GM18508 (cell line): ENCODE results near the gene PACS2.

Experiments
- ATAC-seq: cut with Tn5 transposase; IDR thresholded peaks from one replicate; pipeline ENCODE4 v1.9.1; 2021; ENCODE audit warnings: moderate number of reproducible peaks; ENCODE audit not compliant: insufficient read depth, unreplicated experiment

Gene PACS2

DNA sequence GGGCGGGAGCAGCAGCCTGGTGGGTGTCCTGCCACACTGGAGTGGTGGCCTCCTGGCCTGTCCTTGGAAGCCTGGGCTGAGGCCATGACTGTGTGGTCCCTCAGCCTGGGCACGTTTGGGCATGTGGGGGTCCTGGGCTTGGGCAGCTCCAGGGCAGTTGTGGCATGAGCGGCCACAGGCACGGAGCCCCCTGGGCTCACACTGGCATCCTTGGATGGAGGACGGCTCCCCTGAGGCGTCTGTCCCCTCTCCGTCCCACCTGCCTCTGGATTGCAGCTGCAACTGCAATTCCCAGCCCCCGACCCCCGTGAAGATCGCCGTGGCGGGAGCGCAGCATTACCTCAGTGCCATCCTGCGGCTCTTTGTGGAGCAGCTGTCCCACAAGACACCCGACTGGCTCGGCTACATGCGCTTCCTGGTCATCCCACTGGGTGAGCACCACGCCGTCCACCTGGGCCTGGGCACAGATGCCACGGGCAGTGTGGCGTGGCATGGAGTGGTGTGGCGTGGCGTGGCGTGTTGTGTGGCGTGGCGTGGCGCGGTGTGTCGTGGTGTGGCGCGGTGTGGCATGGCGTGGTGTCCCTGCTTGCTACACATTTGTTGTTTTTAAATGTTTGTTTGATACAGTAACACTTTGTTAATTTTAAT is 68.7 kb downstream of the PACS2 start:
- no peak for ATAC-seq

DNA sequence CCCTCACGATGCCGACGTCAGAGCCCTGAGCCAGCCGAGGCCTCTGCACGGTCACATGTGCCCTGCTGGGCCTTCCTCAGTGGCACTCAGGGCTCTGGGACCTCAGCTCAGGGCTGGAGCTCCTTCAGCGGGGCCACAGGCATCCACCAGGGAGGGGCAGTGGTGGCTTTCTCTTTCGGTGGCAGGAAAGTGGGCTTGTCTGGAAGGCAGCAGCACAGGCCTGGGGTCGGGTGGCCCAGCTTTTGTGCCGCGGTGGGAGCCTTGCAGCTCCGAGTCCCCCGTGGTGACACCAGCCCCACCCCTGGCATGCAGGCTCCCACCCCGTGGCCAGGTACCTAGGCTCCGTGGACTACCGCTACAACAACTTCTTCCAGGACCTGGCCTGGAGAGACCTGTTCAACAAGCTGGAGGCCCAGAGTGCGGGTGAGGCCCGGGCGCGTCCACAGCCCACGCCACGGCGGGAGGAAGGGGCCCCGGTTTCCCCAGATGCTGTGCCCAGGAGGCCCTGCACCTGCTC is 69.6 kb downstream of the PACS2 start:
- no peak for ATAC-seq

DNA sequence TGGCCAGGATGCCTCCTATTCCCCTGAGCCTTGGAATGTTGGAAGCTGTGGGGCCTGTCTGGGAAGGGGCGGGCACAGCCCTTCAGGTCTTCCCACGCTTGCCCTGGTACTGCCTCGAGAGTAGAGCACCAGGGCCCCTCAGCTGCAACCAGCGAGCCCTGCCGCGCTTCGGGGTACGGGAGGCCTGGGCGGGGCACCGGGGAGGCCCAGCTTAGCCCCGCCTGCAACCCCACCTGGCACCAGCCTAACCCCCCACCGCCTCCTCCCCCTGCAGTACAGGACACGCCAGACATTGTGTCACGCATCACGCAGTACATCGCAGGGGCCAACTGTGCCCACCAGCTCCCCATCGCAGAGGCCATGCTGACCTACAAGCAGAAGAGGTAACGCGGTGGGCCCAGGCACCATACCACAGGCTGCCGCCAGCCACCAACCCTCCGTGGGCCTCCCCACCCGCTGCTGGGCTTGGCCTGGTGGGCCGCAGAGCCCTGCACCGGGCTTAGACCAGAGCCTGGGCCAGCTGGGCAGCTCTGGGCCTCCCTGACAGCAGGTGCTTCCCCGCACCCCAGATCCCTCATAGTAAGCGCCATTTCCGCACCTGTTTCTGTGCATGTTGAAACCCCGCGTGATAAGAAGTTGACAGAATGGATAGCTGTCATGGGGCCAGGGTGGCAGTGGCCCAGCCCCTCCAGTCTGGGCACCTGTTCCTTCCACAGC is 70.2 kb downstream of the PACS2 start:
- no peak for ATAC-seq

DNA sequence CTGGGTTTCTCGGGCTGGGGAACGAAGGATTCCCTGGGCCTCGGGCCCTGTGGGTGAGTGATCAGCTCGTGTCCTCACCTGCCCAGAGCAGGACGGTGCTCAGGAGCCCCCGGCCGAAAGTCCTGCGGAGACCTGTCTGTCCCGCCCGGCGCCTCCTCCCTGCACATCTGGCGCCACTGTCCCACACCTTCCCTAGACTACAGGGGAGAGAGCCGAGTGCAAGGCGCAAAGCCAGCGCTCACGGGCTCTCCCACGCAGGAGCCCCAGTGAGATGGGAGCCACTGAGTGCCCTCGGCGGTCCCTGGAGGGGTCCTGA is 70.7 kb downstream of the PACS2 start:
- ATAC-seq: no peak

DNA sequence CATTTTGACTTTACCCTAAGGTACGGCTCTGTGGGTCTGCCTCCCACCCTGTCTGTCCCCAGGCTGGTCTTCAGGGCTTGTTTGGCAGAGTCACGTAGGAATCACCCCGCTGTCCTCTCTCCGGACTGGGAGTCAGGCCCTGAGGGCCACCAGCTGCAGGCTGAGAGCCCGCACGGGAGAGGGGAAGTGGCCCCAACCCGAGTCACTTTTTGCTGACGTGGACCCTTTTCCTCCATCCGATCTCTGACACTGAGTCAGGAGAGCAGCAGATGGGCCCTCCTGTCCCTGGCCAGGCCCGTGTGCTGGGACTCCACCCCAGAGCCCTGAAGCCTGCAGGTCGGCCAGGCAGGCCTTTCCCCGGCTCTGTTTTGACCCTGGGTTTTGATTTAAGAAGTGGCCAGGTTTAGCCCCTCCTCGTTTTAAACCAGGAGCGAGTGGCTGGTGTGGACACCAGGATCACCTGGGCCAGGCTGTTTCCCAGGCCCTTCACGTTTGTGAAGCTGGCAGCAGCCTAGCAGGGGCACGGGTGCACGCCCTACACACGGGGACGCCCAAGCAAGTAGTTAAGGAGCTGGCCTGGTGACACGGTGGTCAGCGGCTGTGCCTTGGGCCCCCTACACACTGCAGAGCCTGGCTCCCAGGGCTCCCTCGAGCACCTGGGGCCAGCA is 71.3 kb downstream of the PACS2 start:
- no peak for ATAC-seq

DNA sequence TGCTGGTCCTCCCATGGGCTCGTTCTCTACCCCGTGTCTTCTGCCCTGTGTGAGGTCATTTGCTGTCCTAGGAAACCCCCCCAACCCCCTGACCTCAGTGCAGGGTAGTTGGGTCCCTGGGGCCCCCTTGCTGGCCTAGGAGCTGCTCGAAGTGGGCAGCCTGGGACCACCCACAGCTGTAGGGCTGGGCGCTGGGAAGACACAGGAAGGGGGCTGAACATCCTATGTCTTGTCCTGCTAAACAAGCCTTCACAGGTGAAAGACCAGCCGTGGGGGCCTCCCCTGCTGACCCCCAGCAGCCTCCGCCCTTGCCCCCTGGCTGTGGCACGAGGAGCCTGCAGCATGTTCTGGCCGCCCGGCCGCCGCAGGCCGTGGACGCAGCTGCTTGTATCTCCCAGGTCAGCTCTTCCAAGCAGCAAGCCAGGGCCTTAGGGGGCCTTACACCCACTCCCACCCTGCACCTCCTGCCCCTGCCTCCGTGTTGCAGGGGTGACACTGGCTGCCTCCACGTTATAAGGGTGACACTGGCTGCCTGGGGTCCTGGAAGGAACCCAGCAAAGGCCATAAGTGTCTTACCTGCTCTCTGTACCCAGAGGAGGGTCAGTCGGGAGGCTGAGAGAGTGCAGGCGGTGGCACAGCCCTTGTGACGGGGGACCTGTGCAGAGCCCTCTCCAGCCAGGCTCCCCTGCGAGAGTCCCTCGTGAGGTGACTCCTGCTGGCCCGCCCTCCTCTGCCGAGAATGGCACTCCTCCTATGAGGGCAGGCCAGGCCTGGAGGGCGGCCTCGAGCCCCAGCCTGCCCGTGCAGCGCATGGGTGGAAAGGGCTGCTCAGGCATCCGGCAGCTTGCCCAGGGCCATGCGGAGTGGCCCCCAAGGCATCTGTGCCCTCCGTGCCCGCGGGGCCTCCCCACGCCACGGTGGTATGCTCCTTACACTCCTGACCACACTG is 72.3 kb downstream of the PACS2 start:
- ATAC-seq: no peak

DNA sequence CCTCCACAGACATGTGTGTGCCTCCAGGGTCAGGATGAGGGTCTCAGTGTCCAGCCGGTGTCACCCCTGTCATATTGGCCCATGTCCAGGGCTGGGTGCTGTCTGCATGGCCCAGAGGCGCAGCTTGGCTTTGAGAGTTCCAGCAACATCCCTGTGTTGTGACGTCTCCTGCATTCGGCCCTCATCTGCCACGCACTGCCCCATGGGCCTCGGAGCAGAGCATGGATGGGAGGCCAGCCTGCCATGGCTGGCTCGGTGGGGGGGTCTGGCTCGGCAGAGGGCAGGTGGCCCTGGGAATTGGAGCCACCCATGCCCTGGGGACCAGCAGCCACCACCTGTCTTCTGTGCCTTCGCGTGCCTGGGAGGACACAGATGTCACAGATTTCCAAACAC is 73.0 kb downstream of the PACS2 start:
- ATAC-seq: no peak

DNA sequence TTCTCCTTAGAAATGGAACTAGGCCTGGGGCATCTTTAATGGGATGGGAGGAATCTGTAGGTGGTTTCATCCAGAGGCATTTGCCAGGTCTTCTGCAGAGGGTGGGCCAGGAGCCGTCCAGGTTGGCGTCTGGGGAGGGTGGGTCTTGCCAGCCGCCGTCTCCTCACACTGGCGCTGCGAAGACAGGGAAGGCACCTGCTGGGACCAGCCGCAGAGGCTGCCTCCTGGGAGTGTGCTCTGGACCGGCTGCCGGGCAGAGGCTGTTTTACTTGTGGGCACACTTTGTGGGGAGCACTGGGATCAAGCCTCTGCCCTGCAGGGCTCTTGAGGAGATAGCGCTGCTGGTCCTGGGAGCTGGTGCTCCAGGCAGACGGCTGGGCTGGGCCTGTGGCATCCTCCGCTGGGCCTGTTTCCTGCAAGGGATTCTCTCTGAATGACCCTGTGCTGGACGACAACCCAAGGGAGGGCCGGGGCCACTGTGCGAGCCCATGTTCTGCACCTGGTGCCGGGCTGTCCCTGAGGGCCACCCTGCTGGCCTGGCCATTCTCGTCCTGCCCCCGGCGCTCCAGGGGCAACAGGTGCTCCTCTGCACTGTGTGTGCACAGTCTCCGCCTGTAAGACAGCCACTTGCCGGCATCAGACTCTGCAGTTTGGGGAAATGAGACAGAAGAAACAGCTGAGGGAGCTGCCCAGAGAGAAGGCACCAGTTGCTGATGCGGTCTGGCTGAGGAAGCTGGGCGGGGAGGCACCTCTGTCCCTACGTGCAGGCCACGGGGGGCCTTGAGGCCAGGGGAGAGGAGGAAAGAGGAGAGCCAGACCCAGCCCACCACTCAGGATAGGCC is 73.8 kb downstream of the PACS2 start:
- ATAC-seq: no peak

DNA sequence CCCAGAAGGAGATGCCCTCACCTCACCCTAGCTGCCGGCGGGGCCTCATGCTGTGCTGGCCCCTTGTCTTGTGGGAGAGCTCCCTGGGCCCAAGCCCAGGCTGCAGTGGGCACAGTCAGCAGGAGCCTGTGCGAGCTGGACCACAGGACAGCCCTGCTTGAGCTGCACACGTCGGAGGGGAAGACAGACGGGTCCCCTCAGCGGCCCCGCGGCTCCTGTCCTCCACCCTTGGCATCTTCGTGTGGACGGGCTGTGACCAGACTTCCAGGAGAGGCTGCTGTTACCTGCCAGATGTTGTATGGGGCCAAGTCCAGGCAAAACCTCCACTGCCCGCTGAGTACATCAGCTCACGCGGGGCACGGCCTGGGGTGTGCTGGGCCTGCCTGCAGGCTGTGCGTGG is 74.4 kb downstream of the PACS2 start:
- no peak for ATAC-seq

DNA sequence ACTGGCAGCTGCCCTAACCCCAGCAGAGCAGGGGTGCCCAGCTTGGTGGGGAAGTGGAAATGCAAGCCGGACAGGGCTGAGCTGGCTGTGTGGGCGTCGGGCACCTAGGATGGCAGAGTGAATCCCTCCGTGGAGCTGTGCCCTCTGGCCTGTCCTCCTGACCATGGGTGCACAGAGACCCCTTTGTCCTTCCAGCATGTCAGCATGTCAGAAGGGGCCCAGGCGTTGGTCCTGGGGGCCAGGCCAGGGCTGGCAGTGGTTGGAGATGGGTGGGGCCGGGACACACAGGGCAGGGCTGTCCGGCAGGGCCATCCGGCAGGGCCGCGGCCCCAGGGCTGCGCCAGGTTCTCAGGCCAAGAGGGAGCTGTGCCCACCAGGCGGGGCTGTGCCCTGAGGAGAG is 75.0 kb downstream of the PACS2 start:
- no peak for ATAC-seq

DNA sequence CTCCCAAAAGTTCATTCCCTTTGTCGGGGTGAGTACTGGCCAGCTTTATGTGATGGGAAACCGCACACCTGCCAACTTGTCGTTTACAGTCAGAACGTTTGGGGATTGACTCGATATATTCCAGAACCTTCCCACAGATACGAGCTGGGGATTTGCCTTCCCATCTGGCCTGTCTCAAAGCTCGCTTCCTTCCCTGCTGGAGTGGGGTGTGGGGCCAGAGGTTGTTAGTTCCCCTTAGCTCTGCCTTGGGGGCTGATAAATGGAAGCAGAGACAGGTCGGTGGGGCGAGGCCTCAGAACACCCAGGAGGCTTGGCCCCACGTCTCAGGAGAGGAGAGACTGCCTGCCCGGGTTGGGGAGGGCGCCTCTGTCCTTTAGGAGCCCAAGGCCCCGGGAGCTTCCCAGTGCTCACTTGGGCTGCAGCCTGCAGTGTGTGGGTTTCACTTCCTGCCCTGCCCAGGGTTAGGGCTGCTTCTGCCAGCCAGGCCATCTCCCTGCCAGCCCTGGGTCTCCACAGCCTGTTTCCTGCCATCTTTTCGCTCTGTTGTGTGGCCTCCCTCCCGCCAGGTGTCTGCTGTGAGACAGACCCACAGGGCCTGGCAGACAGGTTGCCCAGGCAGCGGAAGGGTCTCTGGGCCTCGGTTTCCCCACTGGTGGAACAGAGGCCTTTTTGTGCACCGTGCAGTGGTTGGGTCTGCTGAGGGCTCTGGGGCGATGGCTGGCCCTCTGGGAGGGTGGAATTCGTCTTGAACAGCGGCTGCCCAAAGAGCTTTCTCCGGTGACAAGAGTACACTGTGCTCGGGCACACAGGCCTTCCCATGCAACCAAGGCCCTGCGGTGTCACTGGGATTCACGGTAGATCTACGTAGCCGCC is 75.7 kb downstream of the PACS2 start:
- no peak for ATAC-seq

DNA sequence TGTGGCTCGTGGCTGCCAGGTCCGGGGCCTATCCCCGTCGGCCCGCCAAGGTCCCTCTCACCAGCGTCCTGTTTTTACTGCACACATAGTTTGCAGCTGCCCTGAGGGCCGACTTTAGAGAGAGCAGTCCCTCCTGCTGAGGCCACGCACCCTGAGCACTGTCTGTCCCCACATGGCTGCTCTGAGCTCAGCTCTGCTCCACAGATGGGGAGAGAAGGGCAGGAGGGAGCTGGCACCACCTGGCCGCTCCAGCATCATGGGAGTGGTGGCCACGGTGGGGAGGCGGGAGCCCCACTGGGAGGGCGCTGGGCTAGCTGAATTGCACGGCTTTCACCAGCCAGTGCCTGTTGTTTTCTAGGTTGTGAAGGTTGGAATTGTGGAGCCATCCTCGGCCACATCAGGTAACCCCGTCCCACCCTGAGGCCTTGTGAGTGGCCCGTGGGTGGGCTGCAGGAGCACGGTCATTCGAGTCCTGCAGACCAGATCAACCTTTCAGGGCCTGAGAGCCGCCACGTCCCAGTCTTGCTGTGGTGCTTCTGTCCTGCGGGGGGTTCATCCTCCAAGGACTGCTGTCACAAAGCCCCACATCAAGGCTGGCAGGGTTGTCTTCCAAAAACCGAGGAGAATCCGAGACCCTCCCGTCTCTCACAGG is 76.4 kb downstream of the PACS2 start:
- no peak for ATAC-seq

DNA sequence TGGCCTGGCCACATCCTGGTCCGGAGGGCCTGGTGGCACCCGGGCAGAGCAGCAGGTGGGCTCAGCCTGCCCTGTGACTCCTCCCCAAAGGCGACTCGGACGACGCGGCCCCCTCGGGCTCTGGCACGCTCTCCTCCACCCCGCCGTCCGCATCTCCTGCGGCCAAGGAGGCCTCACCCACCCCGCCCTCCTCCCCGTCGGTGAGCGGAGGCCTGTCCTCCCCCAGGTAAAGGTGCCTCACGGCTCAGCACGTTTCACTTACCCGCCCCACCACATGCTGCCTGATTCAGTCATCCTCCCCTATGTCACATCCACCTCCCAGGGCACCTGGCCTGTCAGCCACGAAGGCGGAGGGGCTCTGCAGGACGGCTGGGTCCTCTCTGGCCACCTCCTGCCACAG is 77.0 kb downstream of the PACS2 start:
- no peak for ATAC-seq

DNA sequence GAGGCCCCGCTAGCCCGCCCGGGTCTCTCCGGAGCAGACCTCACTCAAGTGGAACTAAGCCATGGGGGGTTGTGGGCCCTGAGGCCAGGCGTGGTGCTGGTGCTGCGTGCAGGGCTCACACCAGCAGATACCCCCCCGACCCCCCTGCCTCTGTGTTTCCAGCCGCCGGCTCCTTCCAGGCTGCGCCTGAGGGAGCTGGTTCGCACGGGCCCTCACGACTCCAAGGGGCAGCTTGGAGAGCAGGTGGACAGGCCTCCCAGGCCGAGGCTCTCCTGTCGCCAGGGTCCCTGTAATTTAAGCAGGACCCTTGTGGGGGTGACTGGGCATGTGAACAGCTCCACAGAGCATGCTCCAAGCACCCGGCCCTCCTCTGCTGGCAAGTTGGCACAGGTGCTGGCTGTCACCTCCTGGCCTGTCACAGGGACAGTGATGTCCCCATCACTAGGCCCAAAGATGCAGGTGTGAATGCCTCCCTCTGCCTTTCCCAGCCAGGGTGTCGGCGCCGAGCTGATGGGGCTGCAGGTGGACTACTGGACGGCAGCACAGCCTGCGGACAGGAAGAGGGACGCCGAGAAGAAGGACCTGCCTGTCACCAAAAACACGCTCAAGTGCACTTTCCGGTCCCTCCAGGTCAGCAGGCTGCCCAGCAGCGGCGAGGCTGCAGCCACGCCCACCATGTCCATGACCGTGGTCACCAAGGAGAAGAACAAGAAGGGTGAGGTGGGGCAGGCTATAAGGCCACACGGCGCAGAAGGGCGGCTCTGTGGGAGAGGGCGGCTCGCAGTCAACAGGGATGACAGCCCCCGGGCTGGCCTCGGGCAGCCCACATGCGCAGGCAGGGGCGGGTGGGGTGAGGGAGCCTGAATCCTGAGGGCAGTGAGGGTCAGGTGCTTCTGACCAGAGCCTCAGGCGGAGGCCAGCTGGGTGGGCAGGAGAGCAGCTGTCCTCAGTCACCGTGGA is 77.9 kb downstream of the PACS2 start:
- ATAC-seq: no peak

DNA sequence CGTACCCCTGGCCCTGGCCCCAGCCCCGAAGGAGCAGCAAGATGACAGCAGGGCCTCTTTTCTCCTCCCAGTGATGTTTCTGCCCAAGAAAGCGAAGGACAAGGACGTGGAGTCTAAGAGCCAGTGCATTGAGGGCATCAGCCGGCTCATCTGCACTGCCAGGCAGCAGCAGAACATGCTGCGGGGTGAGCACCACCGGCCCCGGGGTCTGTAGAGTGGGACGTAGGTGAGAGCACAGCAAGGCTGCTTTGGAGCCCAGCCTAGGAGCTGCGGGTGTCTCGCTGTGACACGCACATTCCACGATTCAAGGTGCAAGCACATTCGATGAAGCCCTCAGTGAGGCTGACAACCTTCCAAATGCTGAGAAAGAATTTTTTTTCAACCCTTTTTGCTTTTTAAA is 78.6 kb downstream of the PACS2 start:
- ATAC-seq: no peak

DNA sequence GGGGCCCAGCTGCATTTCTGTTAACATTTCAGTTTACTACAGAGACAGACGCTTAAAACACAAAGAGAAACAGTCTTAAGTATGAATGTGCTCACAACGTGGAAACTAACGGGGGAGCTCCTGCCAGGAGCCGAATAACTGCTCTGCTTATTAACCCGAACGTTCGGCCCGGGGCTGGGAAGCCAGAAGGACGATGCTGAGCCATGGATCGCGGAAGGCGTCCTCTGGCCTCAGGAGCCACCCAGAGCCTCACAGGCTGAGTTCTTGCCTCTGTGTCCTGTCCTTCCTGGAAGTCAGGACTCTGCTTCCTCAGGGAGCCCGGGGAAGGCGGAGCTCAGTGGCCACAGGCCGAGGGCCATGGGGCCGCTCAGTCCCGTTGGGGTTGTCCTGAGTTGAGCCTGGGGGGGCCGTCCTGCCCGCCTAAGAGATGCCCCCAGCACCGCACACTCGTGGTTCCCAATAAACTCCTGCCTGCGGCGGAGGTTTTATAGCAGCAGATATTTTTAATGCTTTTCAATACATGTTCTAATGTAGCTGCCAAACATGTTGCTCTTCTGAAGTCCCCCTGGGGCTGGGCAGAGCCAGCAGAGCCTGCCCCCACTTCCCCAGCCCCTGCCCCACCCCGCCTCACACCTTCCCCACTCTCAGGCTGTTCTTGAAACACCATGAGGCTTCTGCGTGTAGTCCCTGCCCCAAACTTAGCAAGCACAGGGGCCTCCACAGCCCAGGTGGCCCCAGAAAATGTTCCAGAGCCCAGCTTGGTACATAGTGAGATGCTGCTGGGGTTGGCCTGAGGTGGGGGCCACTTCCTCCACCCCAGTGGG is 80.4 kb downstream of the PACS2 start:
- no peak for ATAC-seq

DNA sequence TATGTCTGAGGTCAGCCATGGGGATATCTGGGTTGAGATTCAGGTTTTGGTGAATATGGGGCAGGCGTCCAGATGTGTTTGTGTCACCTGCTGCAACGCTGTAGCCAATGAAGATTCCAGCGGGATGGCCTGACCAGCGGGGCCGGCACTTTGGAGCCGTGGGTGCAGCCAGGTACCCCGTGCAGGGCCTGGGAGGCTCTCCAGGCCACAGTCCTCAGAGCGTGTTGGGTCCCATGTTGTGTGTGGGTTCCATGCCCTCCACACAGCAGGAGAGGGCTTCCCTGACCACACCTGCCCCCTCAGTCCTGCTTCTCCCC is 80.9 kb downstream of the PACS2 start:
- no peak for ATAC-seq
